Mucosa of gallbladder (tissue), 1 donor: Measurements from ENCODE around the gene PIP4K2A. TPM values are rescaled to one million over a fixed set of nuclear protein-coding genes. Genes with fewer than 3 reads are reported as not detected.

Experiments used
- DNase-seq: peaks from one replicate; pipeline ENCODE4 v3.0.0-alpha.2; 2020; ENCODE audit warnings: low spot score
- total RNA-seq: library from RNA; stranded (reverse); gene quantifications from one replicate; pipeline ENCODE4 v1.2.1, GENCODE V29; 2021
- donor health status: DM: no; HTN: no; CAD: no.

PIP4K2A gene
- total RNA-seq, 1 donor from 2014 or later, result 55.2 TPM

GRCh38 chr10:22667093-22667480, 47.3 kb downstream of the PIP4K2A start:
- no peak for DNase-seq

GRCh38 chr10:22666287-22667092, 47.9 kb downstream of the PIP4K2A start:
- DNase-seq, result no peak

GRCh38 chr10:22665329-22665728, 49.0 kb downstream of the PIP4K2A start:
- no peak for DNase-seq

- no peak for DNase-seq
Measured at GRCh38 chr10:22662733-22663330, 51.5 kb downstream of the PIP4K2A start.

- no peak for DNase-seq
Measured at GRCh38 chr10:22659866-22660265, 54.5 kb downstream of the PIP4K2A start.

GRCh38 chr10:22658745-22659410, 55.5 kb downstream of the PIP4K2A start:
- no peak for DNase-seq

GRCh38 chr10:22657566-22658225, 56.7 kb downstream of the PIP4K2A start:
- DNase-seq, result no peak

- no peak for DNase-seq
Measured at GRCh38 chr10:22657024-22657423, 57.4 kb downstream of the PIP4K2A start.

GRCh38 chr10:22656036-22656435, 58.3 kb downstream of the PIP4K2A start:
- no peak for DNase-seq

- DNase-seq, result no peak
Measured at GRCh38 chr10:22655312-22655981, 58.9 kb downstream of the PIP4K2A start.

GRCh38 chr10:22652988-22653481, 61.3 kb downstream of the PIP4K2A start:
- no peak for DNase-seq

GRCh38 chr10:22651276-22651980, 63.0 kb downstream of the PIP4K2A start:
- DNase-seq, result no peak

GRCh38 chr10:22649994-22650393, 64.4 kb downstream of the PIP4K2A start:
- no peak for DNase-seq

GRCh38 chr10:22649390-22649841, 65.0 kb downstream of the PIP4K2A start:
- DNase-seq, result no peak

GRCh38 chr10:22648547-22648961, 65.8 kb downstream of the PIP4K2A start:
- DNase-seq, result no peak

- no peak for DNase-seq
Measured at GRCh38 chr10:22647244-22647643, 67.1 kb downstream of the PIP4K2A start.

- no peak for DNase-seq
Measured at GRCh38 chr10:22646388-22646853, 68.0 kb downstream of the PIP4K2A start.

- no peak for DNase-seq
Measured at GRCh38 chr10:22644222-22644621, 70.2 kb downstream of the PIP4K2A start.

GRCh38 chr10:22643775-22644174, 70.6 kb downstream of the PIP4K2A start:
- DNase-seq, result no peak

GRCh38 chr10:22643116-22643515, 71.3 kb downstream of the PIP4K2A start:
- peak; percentile 63 for DNase-seq

GRCh38 chr10:22641743-22642142, 72.6 kb downstream of the PIP4K2A start:
- no peak for DNase-seq
